Neutrophil (primary cell): ENCODE results near the gene HOXA4.

Experiments used
- H3K27ac ChIP-seq: fragments of 200-600 bp; sonication (generic); 2 replicates; pipeline ENCODE4 v1.5.1; 2016; ENCODE audit warnings: mild to moderate bottlenecking, moderate library complexity
- H3K27me3 ChIP-seq: fragments of 200-600 bp; sonication (generic); 2 replicates; pipeline ENCODE4 v1.6.0; 2016; ENCODE audit warnings: mild to moderate bottlenecking
- H3K36me3 ChIP-seq: fragments of 200-600 bp; sonication (generic); 2 replicates; pipeline ENCODE4 v1.5.1; 2017
- H3K4me1 ChIP-seq, 2 experiments: fragments of 200-600 bp in 1 of 2; sonication (generic) in 1 of 2; 1 replicate in 1 of 2; 2 replicates in 1 of 2; pipeline versions ENCODE4 v1.5.1 to v1.6.1; 2013 to 2016; ENCODE audit warnings: low read depth in 1 of 2, low read length in 1 of 2, mild to moderate bottlenecking in 1 of 2, moderate library complexity in 1 of 2; ENCODE audit not compliant: control insufficient read depth in 1 of 2, insufficient read depth in 1 of 2
- H3K4me3 ChIP-seq, 2 experiments: fragments of 200-600 bp in 1 of 2; sonication (generic) in 1 of 2; 1 replicate in 1 of 2; 2 replicates in 1 of 2; pipeline ENCODE4 v1.5.1; 2013 to 2016; ENCODE audit warnings: low read depth in 1 of 2, low read length in 1 of 2, mild to moderate bottlenecking in 1 of 2, moderate library complexity in 1 of 2
- H3K9me3 ChIP-seq: fragments of 200-600 bp; sonication (generic); 2 replicates; pipeline ENCODE4 v1.5.1; 2016
- CTCF ChIP-seq: fragments of 200-600 bp; sonication (generic); IDR thresholded peaks from 2 replicates; pipeline ENCODE4 v1.5.1; 2016; ENCODE audit warnings: antibody characterized with exemption

Gene HOXA4

GRCh38 chr7:27111751-27112277 lies 18.7 kb downstream of the HOXA4 start:
- H3K4me1 ChIP-seq = no peaks in the 10 kb centered on the region
- H3K27ac ChIP-seq = no peak overlapping the region
- TF ChIP-seq CTCF = no peak
- H3K4me3 ChIP-seq = no peak overlapping the region
- H3K36me3 ChIP-seq = no peaks in the 10 kb centered on the region
- H3K9me3 ChIP-seq = no peaks in the 10 kb centered on the region
- H3K27me3 ChIP-seq = peaks cover 5% of the 10 kb centered on the region

- Histone ChIP-seq H3K27me3 (peaks cover 10% of the 10 kb centered on the region), H3K36me3 (no peaks in the 10 kb centered on the region), H3K9me3 (no peaks in the 10 kb centered on the region), H3K4me1 (no peaks in the 10 kb centered on the region), H3K27ac (no peak overlapping the region), H3K4me3 (no peak overlapping the region)
- TF ChIP-seq CTCF = no peak
Measured at GRCh38 chr7:27111042-27111750, 19.4 kb downstream of the HOXA4 start.

GRCh38 chr7:27110186-27111031 lies 20.1 kb downstream of the HOXA4 start:
- no peak overlapping the region for H3K4me3 ChIP-seq
- no peaks in the 10 kb centered on the region for H3K4me1 ChIP-seq
- H3K27ac ChIP-seq = no peak overlapping the region
- H3K36me3 ChIP-seq = no peaks in the 10 kb centered on the region
- H3K9me3 ChIP-seq = no peaks in the 10 kb centered on the region
- TF ChIP-seq CTCF = no peak
- peaks cover 18% of the 10 kb centered on the region for H3K27me3 ChIP-seq

GRCh38 chr7:27109466-27110185 lies 20.9 kb downstream of the HOXA4 start:
- Histone ChIP-seq H3K4me3 (no peak overlapping the region), H3K27ac (no peak overlapping the region), H3K36me3 (no peaks in the 10 kb centered on the region), H3K9me3 (no peaks in the 10 kb centered on the region), H3K4me1 (no peaks in the 10 kb centered on the region), H3K27me3 (peaks cover 26% of the 10 kb centered on the region)
- TF ChIP-seq CTCF = no peak

- peaks cover 32% of the 10 kb centered on the region for H3K27me3 ChIP-seq
- H3K4me1 ChIP-seq = no peaks in the 10 kb centered on the region
- H3K27ac ChIP-seq = no peak overlapping the region
Measured at GRCh38 chr7:27108390-27109127, 22.0 kb downstream of the HOXA4 start.

More at GRCh38 chr7:27108390-27109127, 22.0 kb downstream of the HOXA4 start:
- H3K9me3 ChIP-seq = no peaks in the 10 kb centered on the region
- no peak for TF ChIP-seq CTCF
- no peaks in the 10 kb centered on the region for H3K36me3 ChIP-seq
- no peak overlapping the region for H3K4me3 ChIP-seq
